ENCODE data around the gene SSB. TPM values are rescaled to one million over a fixed set of nuclear protein-coding genes. Genes with fewer than 3 reads are reported as not detected.

Gene SSB
- total and polyA plus RNA-seq, 2 of the 4 experiments (the other 2 are of a cell fraction), result 41.2 to 75.5 TPM

GRCh38 chr2:169827272-169828140 lies 28.8 kb downstream of the SSB start, which contains the start of gene UBR3 (continued):
- peak; percentile 21; the same call in 1 of the 2 replicates for TF ChIP-seq CTCF (conservative IDR thresholded peaks at IDR 0.05; ENCODE audit: low read depth, low read length)

Measured in IMR-90 (cell line).